ENCODE data around the gene DNAJC25.
"Not testable (repeated sequence)": the region's sequence is repeated elsewhere in the genome, so short reads cannot be mapped to it uniquely, and the experiment has no call there.

DNAJC25 gene

DNA sequence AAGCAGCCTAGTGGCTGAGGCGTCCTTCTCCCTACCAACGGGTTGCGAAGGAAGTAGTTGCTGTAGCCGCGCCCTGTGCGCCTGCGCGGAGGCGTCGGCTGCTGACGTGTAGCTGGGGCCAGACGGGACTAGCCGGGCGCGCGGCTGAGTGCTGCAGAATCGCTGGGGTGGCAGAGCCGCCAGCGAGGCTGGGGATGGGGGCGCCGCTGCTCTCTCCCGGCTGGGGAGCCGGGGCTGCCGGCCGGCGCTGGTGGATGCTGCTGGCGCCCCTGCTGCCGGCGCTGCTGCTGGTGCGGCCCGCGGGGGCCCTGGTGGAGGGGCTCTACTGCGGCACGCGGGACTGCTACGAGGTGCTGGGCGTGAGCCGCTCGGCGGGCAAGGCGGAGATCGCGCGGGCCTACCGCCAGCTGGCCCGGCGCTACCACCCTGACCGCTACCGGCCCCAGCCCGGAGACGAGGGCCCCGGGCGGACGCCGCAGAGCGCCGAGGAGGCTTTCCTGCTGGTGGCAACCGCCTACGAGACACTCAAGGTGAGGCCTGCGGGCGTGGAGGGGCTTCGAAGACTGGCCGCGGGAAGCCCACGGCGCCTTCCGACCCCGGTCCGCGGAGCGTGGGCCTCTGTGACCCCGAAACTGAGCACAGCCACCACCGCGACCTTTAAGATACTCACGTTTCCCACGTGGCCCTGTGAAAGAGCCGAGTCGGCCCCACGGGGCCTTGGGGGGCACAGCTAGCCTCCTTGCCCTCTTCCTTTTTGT, at the start of gene DNAJC25:
DNAJC25 (plus strand) TSS at position 121 of the 758 bp plus-strand sequence; CDS start at position 195, 74 bp downstream.
- peak; percentile 99 for DNase-seq

GRCh38 chr9:111582888-111583287, 48.2 kb upstream of the DNAJC25 start:
- no peak for DNase-seq

DNA sequence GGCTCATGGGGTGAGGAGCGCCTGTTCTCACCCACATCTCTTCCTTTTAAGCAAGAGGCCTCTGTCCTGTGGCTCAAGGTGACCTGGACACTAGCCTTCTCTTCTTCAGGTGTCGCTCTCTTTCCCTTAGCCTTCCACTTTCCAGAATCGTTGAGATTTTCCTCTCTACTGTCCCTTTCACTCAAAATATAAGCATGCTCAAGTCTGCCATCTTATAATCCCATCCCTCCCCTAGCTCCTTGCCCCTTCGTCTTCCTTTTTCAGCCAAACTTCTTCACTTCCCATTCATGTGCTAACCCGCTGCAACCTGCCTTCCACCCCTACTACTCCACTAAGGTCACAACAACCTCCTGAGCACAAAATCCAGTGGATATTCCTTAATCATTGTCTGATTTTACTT, 44.8 kb upstream of the DNAJC25 start:
- DNase-seq: no peak

DNA sequence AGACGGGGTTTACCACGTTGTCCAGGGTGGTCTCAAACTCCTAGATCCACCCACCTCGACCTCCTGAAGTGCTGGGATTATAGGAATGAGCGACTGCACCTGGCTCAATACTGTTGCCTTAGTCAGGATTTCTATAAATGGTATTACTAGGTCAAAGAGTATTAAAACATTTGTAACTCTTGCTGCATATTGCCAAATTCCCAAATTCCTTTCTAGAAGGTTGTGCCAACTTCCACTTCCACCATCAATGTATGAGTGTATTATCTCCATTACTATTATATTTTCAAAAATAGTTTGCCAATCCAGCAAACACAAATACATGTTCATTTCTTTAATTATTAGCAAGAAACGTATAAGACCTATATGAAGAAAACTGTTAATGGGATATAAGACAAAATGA, 42.3 kb upstream of the DNAJC25 start:
- no peak for DNase-seq

- DNase-seq: peak; percentile 50
These were observed 33.0 kb upstream of the DNAJC25 start for GRCh38 chr9:111597852-111598732.

GRCh38 chr9:111598733-111599091, 32.4 kb upstream of the DNAJC25 start:
- no peak for DNase-seq

- peak; percentile 44 for DNase-seq
These were observed 31.8 kb upstream of the DNAJC25 start, which contains the start of gene PTGR1 for GRCh38 chr9:111599092-111599954. Gene PTGR1 (minus strand): TSS chr9:111599647. CDS start chr9:111597422, 2,225 bp downstream.

DNA sequence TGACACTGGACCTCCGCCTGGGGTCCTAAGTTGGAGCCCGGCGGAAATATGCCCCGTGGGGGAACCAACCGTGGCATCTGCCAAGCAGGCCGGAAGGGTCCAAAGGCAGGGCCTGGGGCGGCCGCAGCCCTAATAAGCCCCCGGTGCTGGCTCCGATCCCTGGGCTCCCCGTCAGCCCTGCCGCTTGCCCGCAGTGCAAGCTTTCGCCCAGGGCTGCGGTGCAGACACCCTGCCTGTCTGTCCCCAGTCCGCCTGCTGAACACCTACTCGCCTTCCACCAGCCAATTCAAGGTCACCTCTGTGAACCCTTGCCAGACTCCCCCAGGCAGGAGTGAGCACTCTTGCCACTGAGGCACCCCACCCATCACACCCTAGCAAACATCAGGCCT, 31.2 kb upstream of the DNAJC25 start:
- DNase-seq: no peak

- DNase-seq: no peak
These were observed 29.7 kb upstream of the DNAJC25 start for GRCh38 chr9:111601237-111602018.

DNA sequence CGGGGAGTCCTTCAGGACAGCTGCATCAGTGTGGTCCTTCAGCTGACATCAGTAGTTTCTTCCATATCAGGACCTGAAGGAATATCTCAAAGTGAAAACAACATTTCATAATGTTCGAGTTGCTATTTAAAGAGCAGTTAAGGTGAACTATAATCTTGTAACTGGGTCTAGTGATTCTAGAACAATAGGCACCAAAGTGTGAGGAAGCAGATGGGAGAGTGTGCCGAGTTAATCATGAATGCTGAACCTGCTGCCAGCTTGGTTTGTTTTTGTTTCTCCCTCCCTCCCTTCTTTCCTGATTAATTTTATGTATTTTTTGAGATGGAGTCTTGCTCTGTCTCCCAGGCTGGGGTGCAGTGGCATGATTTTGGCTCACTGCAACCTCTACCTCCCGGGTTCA, 28.1 kb upstream of the DNAJC25 start:
- DNase-seq: peak; percentile 26

DNA sequence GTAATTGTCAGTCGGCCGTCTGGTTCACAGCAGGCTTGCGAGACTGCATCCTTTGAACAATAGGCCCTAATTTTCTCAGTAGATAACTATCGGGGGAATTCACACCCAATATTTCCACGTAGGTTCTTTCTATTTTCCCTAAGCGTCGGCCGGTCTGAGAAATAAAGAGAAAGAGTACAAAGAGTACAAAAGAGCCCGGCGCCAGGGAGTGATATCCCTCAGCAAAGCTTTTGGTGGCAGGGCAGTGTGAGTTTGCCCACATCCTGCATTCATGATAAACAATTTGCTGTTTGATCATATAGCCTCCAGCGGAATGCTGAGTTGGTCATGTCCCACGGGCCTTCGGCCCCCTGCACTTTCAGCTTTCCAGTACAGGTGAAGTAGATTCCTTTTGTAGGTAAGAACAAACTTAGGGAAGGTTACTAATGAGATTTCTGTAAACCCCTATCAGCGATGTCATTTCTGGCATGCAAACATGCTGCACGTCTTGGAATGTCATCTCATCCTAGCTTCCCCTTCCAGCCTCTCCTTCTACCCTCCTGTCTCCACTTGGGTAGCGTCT, 27.0 kb upstream of the DNAJC25 start:
- DNase-seq: no peak

- no peak for DNase-seq
These were observed 26.0 kb upstream of the DNAJC25 start for GRCh38 chr9:111605041-111605559.

- DNase-seq: no peak
These were observed 21.0 kb upstream of the DNAJC25 start for GRCh38 chr9:111610149-111610548.

- no peak for DNase-seq
These were observed 20.3 kb upstream of the DNAJC25 start for GRCh38 chr9:111610845-111611244.

DNA sequence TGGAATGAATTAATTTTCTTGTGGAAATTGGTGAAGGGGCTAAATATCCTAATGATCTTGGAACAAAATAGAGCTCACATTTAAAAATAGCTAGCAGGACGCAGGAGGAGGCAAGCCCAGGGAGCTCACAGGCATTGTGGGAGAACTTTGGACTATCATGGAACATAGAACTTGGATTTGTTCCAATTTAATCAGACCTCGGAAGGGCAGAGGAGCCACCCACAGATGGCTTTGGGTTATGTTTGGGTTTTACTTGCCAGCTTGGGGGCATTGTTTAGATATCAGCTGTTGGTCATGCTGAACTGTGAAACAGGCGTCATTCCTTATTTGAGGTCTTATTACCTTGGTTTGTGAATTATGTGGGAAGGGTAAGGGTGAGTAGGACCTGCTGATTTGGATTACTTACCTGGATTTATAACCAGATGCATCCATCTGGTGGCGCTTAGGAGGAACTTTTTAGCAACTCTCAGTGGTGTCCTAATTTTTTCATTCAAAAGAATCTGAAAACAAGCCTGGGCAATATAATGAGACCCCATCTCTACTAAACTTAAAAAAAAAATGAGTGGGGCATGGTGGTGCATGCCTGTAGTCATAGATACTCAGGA, 17.6 kb upstream of the DNAJC25 start:
- no peak for DNase-seq

- no peak for DNase-seq
These were observed 15.2 kb upstream of the DNAJC25 start for GRCh38 chr9:111615928-111616327.

GRCh38 chr9:111617349-111617748, 13.8 kb upstream of the DNAJC25 start:
- DNase-seq: not testable (repeated sequence)

DNA sequence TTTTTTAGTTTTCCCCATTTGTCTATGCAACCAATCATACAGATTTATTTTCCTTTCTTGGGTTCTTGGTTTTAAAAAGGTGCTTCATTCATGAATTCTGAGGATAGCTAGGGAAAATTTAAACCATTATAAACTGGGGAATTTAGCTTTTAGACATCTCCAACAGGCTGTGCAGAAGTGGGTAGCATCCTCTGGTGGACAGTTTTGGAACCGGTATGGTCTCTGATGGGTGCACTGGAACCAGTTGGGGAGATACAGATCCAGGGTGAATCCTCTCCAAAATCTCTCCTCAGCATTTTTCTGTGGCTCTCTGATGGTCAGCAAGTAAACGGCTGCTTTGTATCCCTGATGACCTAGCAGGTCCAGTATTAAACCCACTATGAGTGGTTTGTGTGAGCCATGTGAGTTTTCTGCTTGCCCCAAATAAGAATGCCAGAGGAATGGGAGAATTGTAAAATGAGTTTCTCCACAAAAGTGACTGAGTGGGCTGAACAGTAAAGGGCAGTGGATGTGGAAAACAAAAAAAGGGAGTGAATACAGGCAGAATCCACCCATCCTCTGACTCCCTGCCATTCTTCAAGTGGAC, 9.1 kb upstream of the DNAJC25 start:
- peak; percentile 48 for DNase-seq

- no peak for DNase-seq
These were observed 8.5 kb upstream of the DNAJC25 start for GRCh38 chr9:111622626-111623025.

GRCh38 chr9:111627260-111627963, 3.7 kb upstream of the DNAJC25 start:
- no peak for DNase-seq
